Measurements from ENCODE around the gene FNDC11. TPM values are rescaled to one million over a fixed set of nuclear protein-coding genes. Genes with fewer than 3 reads are reported as not detected.

FNDC11 gene
- polyA plus RNA-seq, 3 donors = 0.95 to 1.6 (median 1.0) TPM

DNA sequence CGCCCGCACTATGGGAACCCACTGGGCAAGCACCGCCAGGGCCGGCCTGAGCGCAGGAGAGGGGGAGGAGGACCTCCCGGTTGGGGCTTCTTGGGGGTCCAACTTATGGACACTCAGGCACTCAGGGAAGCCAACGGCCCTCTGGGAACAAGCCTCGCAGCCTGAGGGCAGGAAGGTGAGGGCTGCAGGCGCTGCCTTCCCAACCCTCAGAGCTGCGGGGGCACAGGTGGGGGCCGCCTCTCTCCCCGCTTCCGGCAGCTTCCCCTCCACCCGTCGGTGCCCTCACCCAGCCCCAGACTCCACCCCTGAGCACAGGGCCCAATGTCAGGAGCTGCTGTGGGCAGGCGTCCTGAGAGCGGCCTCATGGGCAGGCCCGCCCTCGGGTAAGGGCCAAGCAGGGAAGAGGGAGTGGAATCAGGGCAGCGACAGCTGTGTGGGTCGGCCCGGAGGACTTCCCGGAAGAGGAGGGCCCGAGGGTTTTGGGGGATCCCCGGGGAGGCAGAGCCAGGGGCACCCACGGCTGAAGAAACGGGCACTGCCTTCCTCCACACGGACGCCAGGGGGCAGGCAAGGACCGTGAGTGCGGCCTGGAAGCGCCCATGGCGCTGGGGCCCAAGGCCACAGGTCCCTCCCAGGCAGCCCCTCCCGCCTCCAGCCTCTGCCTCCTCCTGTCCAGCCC is 16.3 kb upstream of the FNDC11 start:
- peak in 7 of 11 donors; percentile 61 to 78 (median 74) for DNase-seq (ENCODE audit: extremely low read depth in 1 of 11, low read depth in 9 of 11, low spot score in 4 of 11)

DNA sequence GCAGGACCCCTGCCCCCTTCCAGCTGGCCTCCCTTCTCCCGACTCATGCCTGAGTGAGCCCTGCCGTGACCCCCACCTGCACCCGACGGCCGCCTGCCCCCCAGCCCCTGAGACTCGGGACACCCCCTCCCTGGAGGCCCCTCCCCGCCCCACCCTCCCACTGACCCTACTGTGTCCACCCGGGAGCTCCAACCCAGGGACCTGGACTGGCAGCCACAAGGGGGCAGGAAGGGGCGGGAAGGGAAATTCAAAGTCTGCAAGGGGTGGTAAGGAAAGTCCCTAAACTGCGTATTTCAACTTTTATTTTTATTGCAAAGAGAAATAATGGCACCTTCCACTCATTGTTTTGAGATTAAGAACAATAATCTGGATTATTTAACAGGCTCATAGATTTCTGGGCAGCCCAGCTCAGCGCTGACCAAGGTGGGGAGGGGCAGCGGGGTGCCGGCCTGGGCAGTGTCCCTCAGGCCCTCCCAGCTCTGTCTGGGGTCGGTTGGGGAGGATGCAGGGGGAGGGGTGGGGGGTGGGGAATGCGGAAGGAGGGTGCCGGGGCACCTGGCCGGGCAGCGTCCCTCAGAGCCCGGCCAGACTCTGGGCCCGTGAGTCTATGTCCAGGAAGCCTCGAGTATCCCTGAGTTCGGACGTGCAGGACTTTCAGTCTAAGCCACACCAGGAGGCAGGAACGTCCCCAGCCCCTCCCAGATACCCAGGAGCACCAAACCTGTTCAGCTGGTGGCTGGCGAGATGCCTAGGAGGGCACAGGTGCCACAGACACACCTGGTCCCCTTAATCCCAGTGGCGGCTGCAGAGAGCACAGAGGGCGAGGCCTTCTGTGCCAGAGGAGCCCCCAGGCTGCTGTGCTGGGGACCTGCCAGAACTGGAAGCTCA is 15.5 kb upstream of the FNDC11 start:
- no peak for DNase-seq (ENCODE audit: extremely low read depth in 1 of 11, low read depth in 9 of 11, low spot score in 4 of 11)

GRCh38 chr20:63539092-63539430 is 14.9 kb upstream of the FNDC11 start:
- DNase-seq (ENCODE audit: extremely low read depth in 1 of 11, low read depth in 9 of 11, low spot score in 4 of 11) = no peak

DNA sequence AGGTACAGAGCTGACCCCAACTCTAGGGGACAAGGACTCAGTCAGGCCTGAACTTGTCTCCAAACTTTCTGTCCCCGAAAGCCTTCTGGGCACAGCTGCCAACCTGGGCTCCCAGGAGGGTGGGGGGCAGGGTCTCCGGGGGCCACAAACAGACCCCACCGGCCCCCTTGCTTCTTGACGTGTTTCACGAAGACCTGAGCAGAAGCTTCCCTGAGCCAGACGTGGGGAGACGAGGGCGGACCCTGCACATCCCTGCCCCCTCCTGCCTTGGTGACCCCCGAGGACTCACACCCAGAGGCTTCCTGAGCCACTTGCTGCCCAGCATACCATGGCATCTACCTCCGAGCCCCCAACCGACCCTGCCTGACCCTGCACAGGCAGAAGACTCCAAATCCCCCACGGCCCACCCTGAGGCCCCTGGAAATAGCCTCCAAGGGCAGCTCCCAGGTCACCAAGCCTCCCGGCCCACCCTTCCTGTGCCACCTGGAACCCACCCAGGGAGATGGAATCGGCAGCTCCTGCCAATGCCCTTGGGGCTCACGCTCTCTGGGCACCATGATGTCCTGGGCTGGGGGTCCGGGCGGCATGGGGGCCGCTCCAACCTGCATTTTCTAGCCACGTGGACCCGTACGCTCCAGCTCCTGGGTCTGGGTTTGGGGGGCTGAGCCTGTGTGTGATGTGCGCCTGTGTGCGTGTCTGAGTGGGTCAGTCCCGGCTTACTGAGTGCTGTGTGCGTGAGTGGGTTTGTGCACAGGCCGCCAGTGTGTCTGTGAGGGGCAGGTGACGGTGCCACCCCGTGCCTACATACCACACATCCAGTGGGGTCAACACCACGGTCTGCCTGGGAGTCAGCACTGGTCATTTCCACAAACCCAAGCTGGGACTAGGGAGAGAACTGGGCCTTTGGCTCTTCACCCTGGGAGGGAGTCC is 14.3 kb upstream of the FNDC11 start:
- no peak for DNase-seq (ENCODE audit: extremely low read depth in 1 of 11, low read depth in 9 of 11, low spot score in 4 of 11)

DNA sequence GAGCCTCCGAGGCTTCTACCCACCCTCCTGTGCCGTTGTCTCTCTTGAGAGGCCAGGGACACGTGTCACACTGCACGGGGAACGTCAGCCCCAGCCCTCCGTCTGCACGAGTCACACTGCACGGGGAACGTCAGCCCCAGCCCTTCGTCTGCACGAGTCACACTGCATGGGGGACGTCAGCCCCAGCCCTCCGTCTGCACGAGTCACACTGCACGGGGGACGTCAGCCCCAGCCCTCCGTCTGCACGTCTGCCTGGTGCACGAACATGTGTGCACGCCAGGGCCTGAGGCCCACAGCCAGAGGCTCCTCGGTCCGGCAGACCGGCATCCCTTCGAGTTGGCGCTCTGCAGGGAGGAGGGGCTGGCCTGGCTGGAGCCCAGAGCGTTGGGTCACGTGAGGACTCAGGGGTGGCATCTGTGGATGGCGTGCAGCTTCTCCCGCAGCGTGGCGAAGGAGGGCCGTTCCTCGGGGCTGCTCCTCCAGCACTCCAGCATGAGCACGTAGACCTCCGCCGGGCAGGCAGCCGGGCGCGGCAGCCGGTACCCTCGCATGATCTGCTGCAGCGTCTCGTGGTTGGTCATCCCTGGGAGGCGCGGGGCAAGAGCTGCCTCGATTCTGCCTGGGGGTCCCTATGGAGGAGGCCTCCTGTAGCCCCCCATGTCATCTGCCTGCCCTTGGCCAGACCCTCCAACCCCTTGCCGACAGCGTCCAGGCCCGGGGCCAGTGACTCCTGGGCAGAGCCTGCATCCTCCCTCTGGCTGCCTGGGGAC is 13.4 kb upstream of the FNDC11 start:
- no peak for DNase-seq (ENCODE audit: extremely low read depth in 1 of 11, low read depth in 9 of 11, low spot score in 4 of 11)

GRCh38 chr20:63541371-63541770 is 12.6 kb upstream of the FNDC11 start:
- DNase-seq (ENCODE audit: extremely low read depth in 1 of 11, low read depth in 9 of 11, low spot score in 4 of 11) = no peak

DNA sequence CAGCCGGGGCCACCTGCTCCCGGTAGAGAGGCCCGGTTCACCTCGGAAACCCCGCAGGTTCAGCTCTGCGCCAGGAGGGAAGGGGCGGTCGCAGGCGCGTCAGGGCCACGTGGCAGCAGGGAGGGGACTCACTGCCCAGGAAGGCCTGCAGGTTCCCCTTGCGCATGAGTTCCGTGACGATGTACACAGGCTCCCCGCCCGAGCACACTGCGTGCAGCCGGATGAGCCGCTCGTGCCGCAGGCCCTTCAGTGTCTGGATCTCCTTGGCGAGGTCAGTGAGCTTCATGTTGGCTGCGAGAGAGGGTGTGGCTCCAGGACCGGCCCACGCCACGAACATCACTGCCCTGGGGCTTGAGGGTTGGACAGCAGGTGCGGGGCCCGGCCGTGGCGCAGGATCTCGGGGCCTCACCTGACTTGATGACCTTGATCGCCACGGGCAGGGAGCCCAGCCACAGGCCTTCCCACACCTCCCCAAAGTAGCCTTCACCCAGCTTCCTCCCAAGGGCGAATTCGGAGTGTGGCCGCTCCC is 11.9 kb upstream of the FNDC11 start:
- no peak for DNase-seq (ENCODE audit: extremely low read depth in 1 of 11, low read depth in 9 of 11, low spot score in 4 of 11)

- no peak for DNase-seq (ENCODE audit: extremely low read depth in 1 of 11, low read depth in 9 of 11, low spot score in 4 of 11)
Observed at GRCh38 chr20:63542696-63543095, 11.3 kb upstream of the FNDC11 start.

DNA sequence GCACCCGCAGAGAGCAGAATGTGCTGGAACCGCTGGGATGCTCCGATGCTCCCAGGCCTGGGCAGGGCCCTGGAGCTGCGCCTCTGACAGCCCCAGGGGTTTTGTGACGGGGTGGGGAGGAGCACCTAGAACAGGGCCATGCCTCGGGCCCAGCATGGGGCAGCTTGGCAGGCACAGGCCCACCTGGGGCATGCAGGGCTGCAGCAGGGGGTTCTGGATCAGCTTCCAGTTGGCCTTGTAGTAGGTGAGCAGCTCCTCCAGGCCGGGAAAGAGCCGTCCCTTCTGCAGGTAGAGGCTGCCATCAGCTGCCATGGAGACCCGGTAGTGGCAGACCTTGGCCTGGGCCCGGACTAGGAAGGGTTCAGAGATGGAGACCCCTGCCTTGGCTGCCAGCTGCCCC is 10.8 kb upstream of the FNDC11 start:
- no peak for DNase-seq (ENCODE audit: extremely low read depth in 1 of 11, low read depth in 9 of 11, low spot score in 4 of 11)

DNA sequence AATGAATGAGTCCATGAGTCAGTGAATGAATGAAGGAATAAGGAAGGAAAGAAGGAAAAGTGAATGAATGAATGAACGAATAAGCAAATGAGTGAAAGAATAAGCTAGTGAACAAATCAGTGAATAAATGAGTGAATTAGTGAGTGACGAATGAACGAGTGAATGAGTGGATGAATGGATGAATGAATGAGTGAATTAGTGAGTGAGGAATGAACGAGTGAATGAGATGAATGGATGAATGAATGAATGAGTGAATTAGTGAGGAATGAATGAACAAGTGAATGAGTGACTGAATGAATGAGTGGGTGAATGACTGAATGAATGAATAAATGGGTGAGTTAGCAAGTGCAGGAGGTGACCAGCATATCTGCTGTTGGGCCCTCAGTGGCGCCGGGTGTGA is 10.2 kb upstream of the FNDC11 start:
- DNase-seq (ENCODE audit: extremely low read depth in 1 of 11, low read depth in 9 of 11, low spot score in 4 of 11) = no peak

GRCh38 chr20:63544241-63544957 is 9.6 kb upstream of the FNDC11 start:
- DNase-seq (ENCODE audit: extremely low read depth in 1 of 11, low read depth in 9 of 11, low spot score in 4 of 11) = no peak

DNA sequence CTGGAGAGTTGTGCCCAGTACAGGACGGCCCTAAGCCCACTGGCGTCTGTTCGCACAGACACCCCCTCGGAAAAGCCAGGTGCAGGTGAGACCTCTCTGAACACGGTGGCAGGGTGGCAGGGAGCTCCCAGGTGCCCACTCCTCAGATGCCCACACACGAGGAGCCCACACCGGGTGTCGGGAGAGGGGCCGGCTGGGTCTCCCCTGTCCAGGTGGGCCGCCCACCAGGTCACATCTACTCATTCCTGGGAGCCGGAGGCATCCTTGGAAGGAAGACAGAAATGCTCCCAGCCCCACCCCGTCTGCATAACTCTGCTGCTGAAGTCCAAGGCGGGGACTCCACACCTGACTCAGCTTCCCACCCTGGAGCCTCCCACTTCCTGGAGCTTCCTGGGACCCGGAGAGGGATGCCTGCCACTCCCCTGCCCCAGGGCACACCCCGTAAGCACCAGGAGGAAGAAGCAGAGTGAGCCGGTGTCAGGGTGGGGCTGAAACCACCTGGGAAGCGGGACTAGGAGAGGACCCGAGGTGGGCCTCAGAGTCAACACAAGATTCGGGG is 8.9 kb upstream of the FNDC11 start:
- DNase-seq (ENCODE audit: extremely low read depth in 1 of 11, low read depth in 9 of 11, low spot score in 4 of 11) = no peak

- DNase-seq (ENCODE audit: extremely low read depth in 1 of 11, low read depth in 9 of 11, low spot score in 4 of 11) = no peak
Observed at GRCh38 chr20:63545814-63546213, 8.1 kb upstream of the FNDC11 start.

DNA sequence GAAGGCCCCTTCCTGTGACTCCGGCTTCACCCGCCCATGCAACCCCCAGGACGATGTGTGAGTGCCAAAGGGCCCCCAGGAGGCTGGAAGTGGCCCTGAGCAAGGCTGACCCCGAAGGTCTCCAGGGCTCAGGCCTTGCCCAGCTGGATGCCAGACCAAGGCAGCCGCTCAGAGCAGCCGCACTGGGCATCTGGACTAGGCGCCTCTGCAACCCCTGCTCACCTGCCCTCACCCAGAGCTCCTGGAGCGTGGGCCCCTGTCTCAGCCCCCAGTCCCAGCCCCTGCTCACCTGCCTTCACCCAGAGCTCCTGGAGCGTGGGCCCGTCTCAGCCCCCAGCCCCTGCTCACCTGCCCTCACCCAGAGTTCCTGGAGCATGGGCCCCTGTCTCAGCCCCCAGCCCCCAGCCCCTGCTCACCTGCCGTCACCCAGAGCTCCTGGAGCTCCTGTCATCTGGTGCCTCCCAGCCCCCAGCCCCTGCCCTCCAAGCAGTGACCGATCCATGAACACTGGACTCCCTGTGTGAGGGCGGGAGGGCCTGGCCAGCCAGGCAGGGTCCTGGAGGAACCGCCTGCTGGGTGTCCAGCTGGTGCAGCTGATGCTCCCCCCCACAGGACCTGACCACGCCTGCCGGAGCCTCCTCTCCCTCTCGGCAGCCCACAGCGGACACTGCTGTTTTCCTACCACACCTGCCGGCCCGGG is 7.6 kb upstream of the FNDC11 start:
- DNase-seq (ENCODE audit: extremely low read depth in 1 of 11, low read depth in 9 of 11, low spot score in 4 of 11) = no peak

DNA sequence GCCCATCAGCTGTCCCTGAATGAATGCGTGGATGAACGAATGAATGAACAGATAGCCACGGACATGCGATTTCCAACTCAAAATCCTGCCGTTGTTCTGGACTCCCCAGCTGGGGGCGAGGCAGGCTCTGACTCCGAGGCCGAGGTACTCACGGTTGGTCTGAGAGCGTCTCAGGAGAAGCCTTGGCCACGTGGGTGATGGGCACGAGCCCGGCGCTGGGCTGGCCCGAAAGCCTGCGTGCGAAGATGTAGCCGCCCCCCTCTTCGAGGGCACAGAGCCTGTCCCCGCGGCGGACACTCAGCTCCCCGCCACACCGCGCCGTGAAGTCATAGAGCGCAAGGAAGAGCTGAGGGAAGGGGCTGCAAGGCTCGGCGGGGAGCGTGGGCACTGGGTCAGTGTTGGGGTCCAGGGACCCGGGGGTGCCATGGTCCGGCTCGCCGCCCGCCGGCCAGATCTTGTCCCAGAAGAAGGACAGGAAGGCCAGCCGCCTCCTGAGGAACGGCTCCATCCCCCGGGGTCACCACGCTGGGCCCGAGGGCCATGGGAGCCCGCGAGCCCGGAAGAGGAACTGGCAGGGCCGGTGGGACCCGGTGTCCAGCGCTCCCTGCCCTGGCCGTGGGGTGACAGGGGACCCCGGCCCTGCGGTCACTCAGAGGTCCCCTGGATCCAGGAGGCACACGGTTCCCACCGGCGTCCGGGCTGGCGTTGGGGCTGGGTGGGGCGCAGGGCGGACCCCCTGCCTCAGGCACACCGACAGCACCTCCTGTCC is 6.8 kb upstream of the FNDC11 start:
- no peak for DNase-seq (ENCODE audit: extremely low read depth in 1 of 11, low read depth in 9 of 11, low spot score in 4 of 11)

DNA sequence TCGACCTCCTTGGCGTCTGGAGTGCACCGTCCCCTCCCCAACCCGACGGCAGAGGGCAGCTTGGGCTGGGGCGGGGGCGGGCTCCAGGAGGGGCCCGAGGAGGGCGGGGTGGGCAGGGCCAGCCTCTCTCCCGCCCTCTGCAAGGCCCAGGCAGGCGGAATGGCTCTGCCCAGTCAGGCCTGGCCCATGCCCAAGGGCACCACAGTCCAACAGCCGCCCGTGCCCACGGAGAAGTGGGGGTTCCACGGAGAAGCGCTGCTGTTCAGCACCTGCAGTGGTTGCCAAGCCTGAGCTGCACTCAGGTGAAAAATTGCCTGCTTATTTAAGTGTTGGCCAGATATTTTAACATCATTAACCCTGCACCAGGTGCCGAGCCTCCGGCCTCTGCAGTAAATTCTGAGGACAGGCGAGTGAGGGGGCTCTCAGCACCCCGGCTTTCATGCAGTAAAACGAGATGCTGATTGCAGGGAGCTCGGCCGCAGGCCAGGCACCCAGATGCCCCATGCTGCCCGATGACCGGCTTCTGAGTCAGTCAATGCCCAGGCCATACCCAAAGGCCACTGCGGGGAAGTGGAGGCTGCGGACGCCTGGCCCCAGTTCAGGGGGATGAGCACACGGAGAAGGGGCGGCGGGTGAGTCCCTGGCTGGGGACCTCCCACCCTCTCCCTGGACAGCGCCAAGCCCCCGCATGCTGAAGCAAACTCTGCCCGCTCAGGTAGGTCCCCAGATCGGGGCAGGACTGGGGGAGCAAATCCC is 6.1 kb upstream of the FNDC11 start, which contains the start of gene SRMS:
Gene SRMS (minus strand): TSS at position 25 of the 756 bp plus-strand sequence. CDS start 286 bp downstream, outside the sequence.
- no peak for DNase-seq (ENCODE audit: extremely low read depth in 1 of 11, low read depth in 9 of 11, low spot score in 4 of 11)
